SU-DHL-6 (cell line): Measurements from ENCODE around the gene ITGB1.

Source experiments
- EZH2phosphoT487 ChIP-seq: fragments of 200-600 bp; sonication (generic), shearing (Covaris generic); conservative IDR thresholded peaks from 2 replicates; pipeline ENCODE4 v1.6.1; 2018; ENCODE audit warnings: mild to moderate bottlenecking, antibody characterized with exemption, low read length, moderate library complexity, mixed read lengths
- TF ChIP-seq, protein P1 (sequence below): fragments of 200-600 bp; sonication (generic); IDR thresholded peaks from one replicate; pipeline ENCODE4 v1.5.1; 2017; ENCODE audit warnings: antibody characterized with exemption, mild to moderate bottlenecking, low read length, moderate library complexity; ENCODE audit not compliant: insufficient read depth, poor library complexity, severe bottlenecking

DNA sequence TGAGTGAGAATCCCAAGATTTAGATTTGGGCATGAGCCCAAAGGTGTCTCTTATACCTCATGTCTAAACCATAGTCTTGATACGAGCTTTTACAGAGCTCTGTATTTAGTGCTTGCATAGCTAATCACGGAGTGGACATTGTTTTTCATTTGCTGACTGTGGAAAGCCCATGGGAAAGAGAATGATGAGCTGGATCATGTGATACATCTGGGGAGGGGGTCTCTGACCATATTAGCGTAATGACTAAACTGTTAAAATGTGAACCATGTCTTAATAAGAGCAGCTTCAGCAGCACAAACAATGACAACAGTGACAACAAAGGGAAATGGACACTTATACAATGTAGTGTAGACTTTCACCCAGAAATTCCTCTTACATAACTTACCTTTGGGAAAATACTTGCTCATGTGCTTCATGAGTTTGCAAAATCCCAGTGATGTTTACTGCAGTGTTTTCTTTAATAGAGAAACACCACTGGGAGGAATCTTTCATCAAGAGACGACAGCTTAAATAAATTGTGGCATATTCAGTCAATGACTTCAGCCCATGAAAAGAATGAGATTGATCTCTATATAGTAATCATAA, 44.0 kb upstream of the ITGB1 start:
- TF ChIP-seq, protein P1, sequence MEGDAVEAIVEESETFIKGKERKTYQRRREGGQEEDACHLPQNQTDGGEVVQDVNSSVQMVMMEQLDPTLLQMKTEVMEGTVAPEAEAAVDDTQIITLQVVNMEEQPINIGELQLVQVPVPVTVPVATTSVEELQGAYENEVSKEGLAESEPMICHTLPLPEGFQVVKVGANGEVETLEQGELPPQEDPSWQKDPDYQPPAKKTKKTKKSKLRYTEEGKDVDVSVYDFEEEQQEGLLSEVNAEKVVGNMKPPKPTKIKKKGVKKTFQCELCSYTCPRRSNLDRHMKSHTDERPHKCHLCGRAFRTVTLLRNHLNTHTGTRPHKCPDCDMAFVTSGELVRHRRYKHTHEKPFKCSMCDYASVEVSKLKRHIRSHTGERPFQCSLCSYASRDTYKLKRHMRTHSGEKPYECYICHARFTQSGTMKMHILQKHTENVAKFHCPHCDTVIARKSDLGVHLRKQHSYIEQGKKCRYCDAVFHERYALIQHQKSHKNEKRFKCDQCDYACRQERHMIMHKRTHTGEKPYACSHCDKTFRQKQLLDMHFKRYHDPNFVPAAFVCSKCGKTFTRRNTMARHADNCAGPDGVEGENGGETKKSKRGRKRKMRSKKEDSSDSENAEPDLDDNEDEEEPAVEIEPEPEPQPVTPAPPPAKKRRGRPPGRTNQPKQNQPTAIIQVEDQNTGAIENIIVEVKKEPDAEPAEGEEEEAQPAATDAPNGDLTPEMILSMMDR = no peak
- TF ChIP-seq EZH2phosphoT487 = no peak
